GM13976 (cell line): ENCODE results near the gene EXOC4.

Experiments used
- DNase-seq: peaks from one replicate; pipeline ENCODE4 v3.0.0; 2012; ENCODE audit warnings: low spot score
- CTCF ChIP-seq: IDR thresholded peaks from 2 replicates; pipeline ENCODE4 v1.5.1; 2012; ENCODE audit warnings: borderline replicate concordance, mild to moderate bottlenecking; ENCODE audit not compliant: insufficient read depth; ENCODE audit errors: extremely low read depth, missing control alignments, control extremely low read depth
- in situ Hi-C: fragments of 300-500 bp; cut with MboI; formaldehyde crosslinking; loops from one replicate; pipeline ENCODE4 v1.12.0; 2022; ENCODE audit warnings: low sequenced_read_pairs, mixed read lengths, inconsistent platforms; ENCODE audit not compliant: unreplicated experiment

Gene EXOC4

GRCh38 chr7:133753513-133753912, 500.6 kb downstream of the EXOC4 start:
- in situ Hi-C loops, result no loop called here
- no peak for DNase-seq
- no peak for TF ChIP-seq CTCF

- no peak for DNase-seq
- in situ Hi-C loops, result no loop called here
- no peak for TF ChIP-seq CTCF
Observed at GRCh38 chr7:133754708-133755107, 501.8 kb downstream of the EXOC4 start.

GRCh38 chr7:133755901-133756300, 503.0 kb downstream of the EXOC4 start:
- in situ Hi-C loops, result no loop called here
- TF ChIP-seq CTCF, result no peak

GRCh38 chr7:133761443-133761842, 508.6 kb downstream of the EXOC4 start:
- DNase-seq, result no peak
- in situ Hi-C loops, result no loop called here
- no peak for TF ChIP-seq CTCF

More at GRCh38 chr7:133755901-133756300, 503.0 kb downstream of the EXOC4 start:
- no peak for DNase-seq

GRCh38 chr7:133763076-133763640, 510.3 kb downstream of the EXOC4 start:
- no peak for DNase-seq
- in situ Hi-C loops, result no loop called here
- TF ChIP-seq CTCF, result no peak

- TF ChIP-seq CTCF, result no peak
- in situ Hi-C loops, result no loop called here
- DNase-seq, result no peak
Observed at GRCh38 chr7:133769668-133770067, 516.8 kb downstream of the EXOC4 start.

- no peak for DNase-seq
- in situ Hi-C loops, result no loop called here
- no peak for TF ChIP-seq CTCF
Observed at GRCh38 chr7:133770863-133771492, 518.1 kb downstream of the EXOC4 start.
